Spleen (tissue), 11 donors: ENCODE results near the gene PEX5L. TPM values are rescaled to one million over a fixed set of nuclear protein-coding genes. Genes with fewer than 3 reads are reported as not detected.

Experiments used
- DNase-seq: peaks from one replicate; pipeline ENCODE4 v3.0.0-alpha.2; 2020
- H3K27ac ChIP-seq, 8 donors: fragments of 200-600 bp; sonication (generic) in 7 of 8; 1 replicate in 4 of 8; 2 replicates in 4 of 8; pipeline versions ENCODE4 v1.5.0 to v1.8.0; 2016 to 2021; ENCODE audit warnings: inconsistent platforms in 4 of 8, mild to moderate bottlenecking in 4 of 8, moderate library complexity in 1 of 8
- H3K27me3 ChIP-seq, 7 donors: fragments of 200-600 bp; sonication (generic) in 6 of 7; replicated peaks in 1 of 7; 1 replicate in 4 of 7; 2 replicates in 3 of 7; pipeline versions ENCODE4 v1.5.0 to v1.8.0; 2016 to 2021; ENCODE audit warnings: inconsistent platforms in 3 of 7, mild to moderate bottlenecking in 1 of 7
- H3K36me3 ChIP-seq, 6 donors: fragments of 200-600 bp; sonication (generic) in 5 of 6; 1 replicate in 4 of 6; 2 replicates in 2 of 6; pipeline versions ENCODE4 v1.5.0 to v1.8.0; 2016 to 2021; ENCODE audit warnings: inconsistent platforms in 2 of 6
- H3K4me1 ChIP-seq, 6 donors: fragments of 200-600 bp; sonication (generic) in 5 of 6; 1 replicate in 3 of 6; 2 replicates in 3 of 6; pipeline versions ENCODE4 v1.5.0 to v1.8.0; 2016 to 2021; ENCODE audit warnings: inconsistent platforms in 3 of 6
- H3K4me3 ChIP-seq, 8 donors: fragments of 200-600 bp; sonication (generic) in 7 of 8; 1 replicate in 4 of 8; 2 replicates in 4 of 8; pipeline versions ENCODE4 v1.5.0 to v1.8.0; 2016 to 2021; ENCODE audit warnings: inconsistent platforms in 4 of 8, mild to moderate bottlenecking in 4 of 8, moderate library complexity in 2 of 8
- H3K9me3 ChIP-seq, 8 donors: fragments of 200-600 bp; sonication (generic) in 7 of 8; 1 replicate in 4 of 8; 2 replicates in 4 of 8; pipeline versions ENCODE4 v1.5.0 to v1.8.0; 2016 to 2021; ENCODE audit warnings: inconsistent platforms in 4 of 8
- POLR2A ChIP-seq, 3 donors: fragments of 450-650 bp; IDR thresholded peaks; one replicate each; pipeline ENCODE4 v1.5.1; 2017; ENCODE audit warnings: antibody characterized with exemption in 3 of 3, mild to moderate bottlenecking in 1 of 3
- POLR2AphosphoS5 ChIP-seq, 3 donors: sonication (generic); formaldehyde crosslinking; IDR thresholded peaks; one replicate each; pipeline ENCODE4 v1.5.1; 2017; ENCODE audit warnings: antibody characterized with exemption in 3 of 3
- WGBS, 5 donors: extraction: QIAGEN DNeasy Blood & Tissue Kit in 3 of 5; methylation state at CpG; one replicate each; pipeline versions ENCODE4 v1.1.5 to v1.1.7; 2013 to 2018; 5-methylcytosine and 5-hydroxymethylcytosine counted together
- intact Hi-C: fragments of 100-400 bp; cut with DNase I; formaldehyde crosslinking; loops from one replicate; pipeline ENCODE4 v1.15.0; 2023; ENCODE audit warnings: low total_unique reads
- polyA plus RNA-seq, 3 donors: library from polyadenylated mRNA; stranded (reverse); fragments of 200-250 nt; gene quantifications; one replicate each; pipeline ENCODE4 v1.2.1, GENCODE V29; 2013
- total RNA-seq, 7 donors: library from RNA; depleted of rRNA in 3 of 7; stranded (reverse); fragments of >200 nt in 3 of 7; fragmentation: NEBNext Ultra II Directional in 4 of 7; extraction: Animal tissue kit (Norgen Biotek cat#: 25700) in 4 of 7; gene quantifications; one replicate each; pipeline versions ENCODE4 v1.1.0 to v1.2.1, GENCODE V29; 2016 to 2021
- TF ChIP-seq, protein P1 (sequence below), 11 experiments: fragments of 200-600 bp in 7 of 11; fragments of 450-650 bp in 4 of 11; sonication (generic) in 4 of 11; IDR thresholded peaks in 8 of 11; conservative IDR thresholded peaks in 3 of 11; 1 replicate in 7 of 11; 2 replicates in 4 of 11; pipeline versions ENCODE4 v1.4.0 to v1.8.0; 2016 to 2021; ENCODE audit warnings: antibody characterized with exemption in 11 of 11, inconsistent platforms in 4 of 11, mild to moderate bottlenecking in 1 of 11
- donor health status: healthy with polysubstance abuse.
- donor health status: DM: no; HTN: no; CAD: no; lungs with moderate emphysema.
- donor health status: DM: no; HTN: no; CAD: no.
- donor health status: Bipolar disorder and iron deficiency.
- donor health status: healthy.
- donor health status: DM: no; HTN: no; CAD: no.
- donor health status: DM: yes; HTN: yes; CAD: no.

Gene PEX5L
- total and polyA plus RNA-seq, 10 donors: under 0.01 to 0.55 (median 0.02) TPM; not detected in 7

DNA sequence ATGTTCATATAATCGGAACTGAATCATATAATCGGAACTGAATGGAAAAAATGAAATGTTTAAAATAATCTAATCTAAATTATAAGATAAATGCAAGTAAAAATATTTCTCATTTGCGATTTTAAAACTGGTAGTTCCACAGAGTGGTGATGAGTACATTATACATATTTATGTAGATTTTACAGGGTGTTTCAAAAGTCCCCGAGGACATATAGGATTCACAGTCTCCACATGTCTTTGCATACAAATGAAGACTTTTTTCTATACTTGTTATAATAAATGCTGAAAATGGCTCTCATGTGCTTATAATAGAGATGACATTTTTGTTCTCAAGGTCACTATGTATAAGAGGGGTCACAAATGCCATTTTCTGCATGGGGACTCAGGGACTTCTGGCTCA is 139.5 kb downstream of the PEX5L start:
- H3K9me3 ChIP-seq: no peaks in the 10 kb centered on the region
- peaks cover 0 to 24% (median 0%) of the 10 kb centered on the region in 7 donors for H3K27me3 ChIP-seq
- no peaks in the 10 kb centered on the region for H3K36me3 ChIP-seq
- H3K4me3 ChIP-seq: no peak overlapping the region
- no peak for DNase-seq
- no peak overlapping the region for H3K27ac ChIP-seq
- TF ChIP-seq, protein P1, sequence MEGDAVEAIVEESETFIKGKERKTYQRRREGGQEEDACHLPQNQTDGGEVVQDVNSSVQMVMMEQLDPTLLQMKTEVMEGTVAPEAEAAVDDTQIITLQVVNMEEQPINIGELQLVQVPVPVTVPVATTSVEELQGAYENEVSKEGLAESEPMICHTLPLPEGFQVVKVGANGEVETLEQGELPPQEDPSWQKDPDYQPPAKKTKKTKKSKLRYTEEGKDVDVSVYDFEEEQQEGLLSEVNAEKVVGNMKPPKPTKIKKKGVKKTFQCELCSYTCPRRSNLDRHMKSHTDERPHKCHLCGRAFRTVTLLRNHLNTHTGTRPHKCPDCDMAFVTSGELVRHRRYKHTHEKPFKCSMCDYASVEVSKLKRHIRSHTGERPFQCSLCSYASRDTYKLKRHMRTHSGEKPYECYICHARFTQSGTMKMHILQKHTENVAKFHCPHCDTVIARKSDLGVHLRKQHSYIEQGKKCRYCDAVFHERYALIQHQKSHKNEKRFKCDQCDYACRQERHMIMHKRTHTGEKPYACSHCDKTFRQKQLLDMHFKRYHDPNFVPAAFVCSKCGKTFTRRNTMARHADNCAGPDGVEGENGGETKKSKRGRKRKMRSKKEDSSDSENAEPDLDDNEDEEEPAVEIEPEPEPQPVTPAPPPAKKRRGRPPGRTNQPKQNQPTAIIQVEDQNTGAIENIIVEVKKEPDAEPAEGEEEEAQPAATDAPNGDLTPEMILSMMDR (IDR thresholded peaks at IDR 0.05 in 8 of 11, conservative IDR thresholded peaks at IDR 0.05 in 3 of 11): no peak
- TF ChIP-seq POLR2AphosphoS5 (IDR thresholded peaks at IDR 0.05) (no peak), POLR2A (IDR thresholded peaks at IDR 0.05) (no peak)
- intact Hi-C loops: no loop called here
- no peaks in the 10 kb centered on the region for H3K4me1 ChIP-seq
- WGBS, 5 donors: 85 to 91% (median 88%) methylated on average over 4 of the region's 4 CpGs

GRCh38 chr3:179896507-179896906 is 140.2 kb downstream of the PEX5L start:
- Histone ChIP-seq H3K9me3 (no peaks in the 10 kb centered on the region), H3K4me3 (no peak overlapping the region), H3K36me3 (no peaks in the 10 kb centered on the region), H3K27ac (no peak overlapping the region), H3K27me3 (peaks cover 0 to 16% (median 0%) of the 10 kb centered on the region in 7 donors), H3K4me1 (no peaks in the 10 kb centered on the region)
- TF ChIP-seq POLR2AphosphoS5 (IDR thresholded peaks at IDR 0.05) (no peak), POLR2A (IDR thresholded peaks at IDR 0.05) (no peak)
- TF ChIP-seq, protein P1 (IDR thresholded peaks at IDR 0.05 in 8 of 11, conservative IDR thresholded peaks at IDR 0.05 in 3 of 11): no peak
- 77 to 83% (median 77%) methylated on average over 2 of the region's 2 CpGs for WGBS, 5 donors
- intact Hi-C loops: no loop called here
- DNase-seq: no peak

DNA sequence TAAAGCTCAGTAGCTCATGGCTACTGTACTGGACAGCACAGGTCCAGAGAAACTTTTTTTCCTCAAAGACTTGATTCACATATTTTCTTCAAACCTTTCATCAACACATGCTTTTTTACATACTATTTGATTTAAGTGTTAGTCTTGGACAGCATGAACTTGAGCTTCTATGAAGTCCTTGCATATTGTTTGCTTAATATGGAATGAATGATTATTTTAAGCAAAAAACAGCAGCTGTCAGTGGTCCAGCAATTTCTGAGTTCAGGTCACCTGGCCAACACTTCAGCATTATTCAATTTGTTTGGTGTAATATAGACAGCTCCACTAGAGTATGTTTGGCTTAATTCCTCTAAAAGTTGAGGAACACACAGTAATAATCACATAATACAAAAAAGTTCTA is 141.4 kb downstream of the PEX5L start:
- TF ChIP-seq POLR2AphosphoS5 (IDR thresholded peaks at IDR 0.05) (no peak), POLR2A (IDR thresholded peaks at IDR 0.05) (no peak)
- TF ChIP-seq, protein P1 (IDR thresholded peaks at IDR 0.05 in 8 of 11, conservative IDR thresholded peaks at IDR 0.05 in 3 of 11): no peak
- Histone ChIP-seq H3K4me1 (no peaks in the 10 kb centered on the region), H3K4me3 (no peak overlapping the region), H3K9me3 (no peaks in the 10 kb centered on the region), H3K36me3 (no peaks in the 10 kb centered on the region), H3K27me3 (peaks cover 0 to 10% (median 0%) of the 10 kb centered on the region in 7 donors), H3K27ac (no peak overlapping the region)
- DNase-seq: no peak
- intact Hi-C loops: no loop called here

DNA sequence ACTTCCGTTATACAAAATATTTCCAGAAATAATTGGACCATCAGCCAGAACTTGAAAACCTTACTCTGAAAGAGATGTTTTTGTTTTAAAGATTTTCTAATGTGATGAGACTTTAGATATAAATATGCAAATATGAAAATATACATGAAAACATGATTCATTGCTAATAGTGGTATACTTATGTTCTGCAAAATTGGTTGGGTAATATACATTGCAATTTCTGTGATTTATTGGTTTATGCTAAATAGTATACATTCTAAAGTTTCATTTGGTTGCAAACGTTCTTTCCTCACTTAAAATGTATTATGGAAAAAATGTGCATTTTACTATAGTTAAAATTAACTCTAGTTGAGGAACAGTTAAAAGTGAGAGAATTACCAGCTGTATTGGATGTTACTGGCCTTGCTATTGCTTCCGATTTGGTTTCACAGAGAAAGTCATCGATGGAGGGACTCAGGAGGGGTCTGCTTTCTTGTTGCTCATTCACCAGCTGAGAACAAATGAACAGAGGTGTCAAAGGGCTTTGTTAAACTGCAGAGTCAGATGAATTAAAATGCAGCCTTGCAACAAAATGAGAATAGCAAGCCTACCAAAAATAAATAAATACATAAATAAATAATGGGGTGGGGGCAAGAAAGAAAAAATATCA is 149.3 kb downstream of the PEX5L start:
- no peak overlapping the region for H3K27ac ChIP-seq
- TF ChIP-seq POLR2A (IDR thresholded peaks at IDR 0.05) (no peak), POLR2AphosphoS5 (IDR thresholded peaks at IDR 0.05) (no peak)
- TF ChIP-seq, protein P1 (IDR thresholded peaks at IDR 0.05 in 8 of 11, conservative IDR thresholded peaks at IDR 0.05 in 3 of 11): no peak
- intact Hi-C loops: no loop called here
- H3K4me1 ChIP-seq: no peaks in the 10 kb centered on the region
- H3K4me3 ChIP-seq: no peak overlapping the region
- no peaks in the 10 kb centered on the region for H3K36me3 ChIP-seq
- no peaks in the 10 kb centered on the region for H3K27me3 ChIP-seq
- no peaks in the 10 kb centered on the region for H3K9me3 ChIP-seq
- WGBS, 5 donors: 54 to 68% (median 57%) methylated on average over 4 of the region's 4 CpGs
- DNase-seq: no peak
